Stimulated activated CD4-positive, alpha-beta T cell treated with anti-CD3 and anti-CD28 coated beads, Interleukin-1b, Interleukin-23, amount 100 ng/mL, for 4 hours (primary cell): ENCODE data around the gene RYR2.

Experiments
- DNase-seq, 2 donors: peaks; one replicate each; pipeline ENCODE4 v3.0.0-alpha.2; 2020; ENCODE audit warnings: low read depth in 2 of 2

The RYR2 gene

DNA sequence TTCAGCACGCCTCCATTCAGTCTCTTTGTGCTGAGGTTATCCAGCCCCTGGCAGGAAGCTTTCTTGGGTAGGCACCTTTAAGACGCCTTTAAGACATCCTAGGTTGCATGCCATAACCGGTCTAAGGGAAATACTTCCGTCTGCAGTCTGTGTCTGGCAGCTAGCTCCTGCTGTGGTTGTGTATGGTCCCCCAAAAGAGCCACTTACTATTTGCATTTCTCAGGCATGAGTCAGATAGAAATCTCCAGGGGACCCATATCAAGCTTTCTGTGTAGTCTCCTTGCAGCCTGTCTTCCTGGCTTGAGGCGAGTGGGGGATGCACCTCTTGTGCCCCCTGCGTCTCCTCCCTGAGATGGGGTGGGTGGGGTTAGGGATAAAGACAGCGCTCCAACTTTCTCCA lies 10.0 kb upstream of the RYR2 start:
- no peak for DNase-seq

DNA sequence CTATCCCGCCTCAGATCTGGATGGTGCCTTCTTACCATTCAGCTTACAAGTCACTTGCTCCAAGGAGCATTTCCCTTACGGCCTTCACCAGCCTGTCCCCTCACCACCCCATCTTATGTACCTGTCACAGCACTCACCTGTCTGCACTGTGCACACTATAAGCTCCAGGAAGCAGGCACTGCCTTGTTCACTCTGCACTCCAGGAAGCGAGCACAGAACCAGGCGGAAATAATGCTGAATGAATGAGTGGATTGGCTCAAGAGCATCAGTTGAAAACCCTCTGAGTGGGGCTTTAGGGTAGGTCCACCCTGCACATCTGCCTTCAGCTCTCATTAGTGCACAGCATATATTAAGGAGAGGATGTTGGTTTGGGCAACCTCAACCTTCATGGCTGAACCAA lies 8.9 kb upstream of the RYR2 start:
- no peak for DNase-seq

DNA sequence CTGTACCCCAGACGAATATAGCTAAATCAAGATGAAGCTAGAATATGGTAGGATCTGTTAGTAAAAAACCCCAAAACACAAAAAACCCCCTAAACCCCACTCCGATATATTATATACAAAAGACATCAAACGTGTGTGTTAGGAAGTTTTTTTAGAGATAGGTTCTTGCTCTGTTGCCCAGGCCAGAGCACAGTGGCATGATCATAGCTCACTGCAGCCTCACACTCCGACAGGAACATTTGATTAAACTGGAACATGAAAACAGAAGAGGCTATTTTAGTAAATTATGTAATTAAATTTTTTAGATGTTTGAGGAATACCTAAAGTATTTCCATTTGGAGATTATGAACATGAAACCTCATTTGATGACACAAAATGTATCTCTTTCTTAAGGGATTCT lies 8.2 kb upstream of the RYR2 start:
- no peak for DNase-seq

DNA sequence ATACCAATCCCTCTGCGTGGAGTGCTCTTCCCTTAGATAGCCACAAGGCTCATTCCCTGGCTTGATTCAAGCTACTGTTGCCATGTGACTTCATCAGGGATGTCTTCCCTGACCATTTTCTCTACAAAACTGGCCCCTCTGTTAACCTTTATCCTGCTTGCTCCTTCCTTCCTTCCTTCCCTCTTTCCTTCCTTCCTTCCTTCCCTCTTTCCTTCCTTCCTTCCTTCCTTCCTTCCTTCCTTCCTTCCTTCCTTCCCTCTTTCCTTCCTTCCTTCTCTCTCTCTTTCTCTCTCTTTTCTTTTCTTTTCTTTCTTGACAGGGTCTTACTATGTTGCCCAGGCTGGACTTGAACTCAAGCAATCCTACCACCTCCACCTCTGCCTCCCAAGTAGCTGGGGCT lies 6.2 kb upstream of the RYR2 start:
- no peak for DNase-seq

DNA sequence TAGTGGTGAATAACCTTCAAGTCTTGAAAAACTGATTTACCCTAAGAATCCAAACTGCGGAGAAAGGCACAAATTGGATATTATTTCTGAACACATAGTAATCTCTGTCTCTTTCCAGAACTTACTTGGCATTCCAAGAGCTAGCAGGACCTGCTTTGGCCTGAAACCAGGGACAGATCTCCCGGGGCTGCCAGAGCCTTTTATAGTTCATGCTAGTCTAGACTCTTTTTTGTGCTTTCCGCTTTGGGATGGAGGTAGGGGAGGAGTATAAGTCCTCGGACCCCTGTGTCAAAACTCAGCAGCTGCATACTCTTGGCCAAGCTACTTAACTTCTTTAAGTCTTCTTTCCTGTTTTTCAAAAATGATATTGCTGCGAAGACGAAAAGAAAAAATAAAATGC lies 3.8 kb upstream of the RYR2 start:
- no peak for DNase-seq

DNA sequence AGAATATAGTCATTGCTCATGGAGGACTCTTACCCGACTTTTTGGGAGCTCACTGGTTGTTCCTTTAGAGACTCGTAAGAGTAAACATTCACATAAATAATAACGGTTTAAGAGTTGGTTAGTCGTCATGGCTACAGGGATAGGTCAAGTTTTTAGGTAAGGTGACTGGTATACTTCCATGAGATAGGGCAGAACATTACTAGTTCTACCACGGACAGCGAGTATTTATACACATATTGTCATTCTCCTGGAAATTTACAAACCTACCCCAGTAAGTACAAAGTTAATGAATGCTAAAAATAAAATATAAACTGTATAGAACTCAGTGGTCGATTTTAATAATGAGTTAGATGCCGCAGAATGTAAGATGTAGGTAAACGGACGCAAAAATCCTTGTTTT lies 1.2 kb upstream of the RYR2 start:
- DNase-seq: no peak

DNA sequence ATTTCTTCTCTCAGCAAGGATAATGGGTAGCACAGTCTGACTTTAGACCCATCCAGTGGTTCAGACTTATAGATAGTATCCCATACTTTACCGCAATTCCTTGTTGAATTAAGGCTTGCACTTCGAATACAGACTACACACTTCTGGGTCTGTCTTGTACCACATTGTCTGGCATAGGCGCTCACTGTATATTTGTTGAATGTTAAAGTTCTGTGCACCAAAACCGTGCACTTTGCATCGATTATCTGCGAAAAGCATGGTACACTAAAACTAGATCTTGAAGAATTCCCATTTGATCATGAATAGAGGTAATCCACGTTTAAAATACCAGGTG lies 556 bp upstream of the RYR2 start:
- DNase-seq: no peak

DNA sequence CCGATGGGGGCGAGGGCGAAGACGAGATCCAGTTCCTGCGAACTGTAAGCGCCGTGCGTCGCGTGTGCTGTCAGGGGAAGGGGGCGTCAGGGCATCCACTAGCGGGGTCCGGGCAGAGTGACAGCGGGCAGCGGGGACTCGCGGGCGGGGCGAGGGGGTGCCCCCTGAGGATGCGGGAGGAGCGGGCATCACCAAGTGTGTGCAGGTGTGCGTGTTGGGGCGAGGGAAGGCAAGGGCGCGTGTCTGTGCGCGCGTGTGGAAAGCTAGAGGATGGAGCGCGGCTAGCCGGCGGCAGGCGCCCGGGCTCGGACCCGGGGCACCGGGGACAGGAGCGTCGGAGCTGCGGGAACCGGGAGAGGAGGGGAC lies 525 bp downstream of the RYR2 start:
- DNase-seq: no peak

DNA sequence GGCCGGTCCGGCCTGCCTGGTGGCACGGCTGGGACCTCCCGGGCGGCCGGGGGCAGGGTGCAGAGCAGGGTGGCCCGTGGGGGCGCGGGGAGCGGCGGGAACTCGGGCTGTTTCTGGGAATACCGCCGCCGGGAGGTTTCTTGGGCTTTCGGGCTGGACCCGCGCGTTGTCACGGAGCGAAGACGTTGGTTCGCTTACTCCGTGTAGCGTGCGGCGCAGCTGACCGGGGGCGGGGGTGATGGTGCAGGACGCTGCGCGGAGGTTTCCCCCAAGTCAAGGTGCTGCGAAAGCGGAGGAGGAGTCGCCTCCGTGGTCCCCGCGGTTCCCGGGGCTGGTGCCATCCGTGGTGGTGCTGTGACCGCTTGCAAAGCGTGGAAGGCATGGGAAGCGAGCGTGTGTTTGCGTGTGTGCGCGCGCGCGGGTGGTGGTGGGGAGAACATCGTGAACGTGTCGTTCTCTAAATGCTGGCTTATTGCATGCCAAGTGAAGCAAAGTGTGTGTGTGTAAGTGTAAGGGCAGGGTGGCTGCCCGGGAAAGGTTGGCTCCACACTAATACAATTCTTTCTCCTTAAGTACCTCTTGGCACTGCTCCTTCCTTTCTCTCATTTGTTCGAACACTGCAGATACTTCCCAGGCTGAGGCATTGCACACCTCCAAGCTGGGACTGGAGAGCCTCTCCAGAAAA lies 1.1 kb downstream of the RYR2 start:
- no peak for DNase-seq

DNA sequence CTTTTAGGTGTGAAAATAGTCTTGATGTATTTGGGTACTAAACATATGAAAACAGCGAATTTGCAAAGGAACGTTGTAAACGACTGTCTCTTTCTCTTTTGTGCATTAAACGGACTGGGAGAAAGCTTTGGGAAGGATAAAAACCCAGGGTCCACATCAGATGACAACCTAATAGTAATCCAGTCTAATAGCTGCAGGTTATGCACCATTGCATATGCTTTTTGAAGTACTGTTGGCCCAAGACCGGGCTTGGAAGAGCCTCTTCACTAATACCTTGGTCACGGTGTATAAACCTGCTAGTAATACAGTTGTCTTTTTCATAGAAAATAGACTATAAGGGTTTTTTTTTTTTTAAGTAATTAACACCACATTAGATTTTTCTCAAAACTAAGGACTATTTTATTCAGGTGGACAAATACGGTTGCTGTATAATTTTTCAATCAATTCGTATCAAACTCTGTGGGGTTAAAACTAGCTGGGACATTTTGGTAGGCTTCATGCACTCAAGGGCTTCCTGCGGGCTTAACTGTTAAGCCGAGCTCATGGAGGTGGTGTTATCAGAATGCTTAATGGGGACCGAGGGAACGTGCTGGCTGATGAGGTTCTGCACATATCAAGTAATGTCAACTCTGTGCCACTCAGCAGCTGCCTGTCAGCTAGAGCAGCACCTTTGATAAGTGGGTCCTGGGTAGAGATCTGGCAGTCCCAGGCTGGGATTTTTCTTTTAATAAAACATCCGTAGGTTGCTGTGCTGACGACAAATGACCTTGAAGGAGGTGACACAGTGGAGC lies 2.1 kb downstream of the RYR2 start:
- no peak for DNase-seq

DNA sequence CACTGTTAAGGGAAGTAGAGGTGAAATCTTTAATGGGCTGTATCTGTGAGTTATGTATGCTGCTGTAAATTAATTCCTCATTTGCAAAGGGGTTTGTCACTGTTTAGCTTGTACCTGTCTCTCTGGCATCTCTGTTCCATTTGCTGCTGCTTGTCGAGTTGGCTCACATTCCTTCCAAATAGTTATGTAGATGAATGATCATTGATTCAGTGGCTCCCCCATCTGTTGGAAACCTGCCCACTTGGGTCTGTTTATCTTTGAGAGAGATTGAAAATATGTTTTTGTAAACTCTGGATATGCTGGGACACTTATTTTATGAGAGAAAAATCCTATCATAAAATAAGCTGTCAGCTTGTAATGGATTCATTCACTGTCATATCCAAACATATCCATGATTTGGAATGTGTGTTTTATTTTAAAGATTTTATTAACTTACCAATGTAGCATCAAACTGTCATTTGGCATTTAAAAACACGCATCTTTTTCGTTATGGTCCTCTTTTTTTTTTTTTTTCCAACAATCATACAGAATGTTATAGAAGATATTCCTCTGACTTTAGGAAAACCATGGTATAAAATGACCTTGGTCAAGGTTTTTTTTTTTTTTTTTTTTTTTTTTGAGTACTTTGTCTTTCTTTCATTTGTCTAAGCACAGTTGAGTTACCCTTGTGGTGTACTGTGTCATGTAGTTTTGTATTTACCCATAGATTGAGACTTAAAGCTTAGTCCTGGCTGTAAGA lies 3.5 kb downstream of the RYR2 start:
- DNase-seq: no peak

DNA sequence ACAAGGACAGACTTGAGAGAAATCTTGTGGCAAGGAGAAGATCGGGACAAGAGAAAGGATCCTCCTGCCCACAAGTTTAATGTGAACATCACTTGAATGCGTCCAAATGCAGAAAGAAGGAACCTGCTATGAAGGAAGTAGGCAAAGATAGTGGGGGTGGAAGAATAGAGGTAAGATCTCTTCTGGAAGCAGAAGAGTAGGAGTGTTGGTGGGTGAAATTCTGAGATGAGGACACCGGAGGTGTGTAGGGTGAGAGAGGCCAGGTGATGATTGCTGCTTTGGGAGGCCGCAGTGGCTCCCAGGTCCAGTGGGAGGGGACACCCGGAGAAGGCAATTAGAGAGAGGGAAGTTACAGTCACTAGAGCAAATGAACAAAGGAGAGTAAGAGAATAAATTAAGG lies 6.8 kb downstream of the RYR2 start:
- DNase-seq: no peak

DNA sequence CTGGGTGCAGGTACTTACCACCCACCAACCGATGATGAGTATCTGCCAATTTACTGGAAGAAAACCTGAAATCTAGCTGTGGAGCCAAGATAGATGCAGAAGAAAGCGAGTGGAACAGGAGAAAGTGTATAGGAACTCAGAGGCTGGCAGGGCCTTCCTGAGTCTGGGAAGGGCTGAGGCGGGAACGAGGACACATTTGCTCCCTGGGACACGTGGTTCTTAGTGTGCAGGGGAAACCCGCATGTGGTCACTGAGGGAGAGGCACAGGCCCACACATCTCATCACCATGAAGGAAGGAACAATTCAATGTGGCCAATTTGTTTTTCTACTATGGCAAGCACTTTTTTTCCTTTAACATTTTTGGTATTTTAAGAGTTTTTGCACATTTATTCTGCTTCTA lies 8.2 kb downstream of the RYR2 start:
- DNase-seq: no peak

DNA sequence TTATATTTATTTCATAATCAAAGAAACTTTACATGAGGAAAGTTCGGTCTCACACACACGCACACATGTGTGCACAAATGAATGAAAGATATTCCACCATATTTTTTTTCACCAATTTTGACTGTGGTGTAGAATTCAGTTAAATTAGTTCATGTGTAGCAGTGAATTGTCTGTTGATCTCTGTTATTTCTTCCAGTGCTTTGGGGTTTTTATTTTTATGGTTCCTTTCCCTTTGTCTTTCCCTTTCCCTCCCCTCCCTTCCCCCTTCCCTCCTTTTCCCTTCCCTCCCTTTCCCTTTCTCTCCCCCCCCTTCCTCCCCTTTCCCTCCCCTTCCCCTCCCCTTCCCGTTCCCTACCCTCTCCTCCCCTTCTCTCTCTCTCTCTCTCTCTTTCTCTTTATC lies 8.9 kb downstream of the RYR2 start:
- no peak for DNase-seq

DNA sequence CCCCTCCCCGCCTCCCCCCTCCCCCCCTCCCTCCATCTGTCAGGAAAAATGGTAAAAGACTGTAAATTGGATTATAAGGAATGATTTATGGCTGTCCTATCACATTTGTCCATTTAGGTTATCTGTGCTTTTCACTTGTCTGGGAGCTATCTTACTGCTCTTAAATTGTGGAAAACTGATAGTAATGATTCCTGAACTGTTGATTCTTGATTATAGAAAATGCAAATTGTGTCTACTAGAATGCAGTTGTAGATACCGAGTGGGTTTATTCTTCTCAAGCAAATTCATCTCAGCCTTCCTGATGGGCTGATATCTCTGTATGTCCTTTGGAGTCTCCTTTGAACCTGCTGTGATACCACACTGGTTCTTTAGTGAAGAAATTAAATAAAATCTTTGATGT lies 12.3 kb downstream of the RYR2 start:
- no peak for DNase-seq

DNA sequence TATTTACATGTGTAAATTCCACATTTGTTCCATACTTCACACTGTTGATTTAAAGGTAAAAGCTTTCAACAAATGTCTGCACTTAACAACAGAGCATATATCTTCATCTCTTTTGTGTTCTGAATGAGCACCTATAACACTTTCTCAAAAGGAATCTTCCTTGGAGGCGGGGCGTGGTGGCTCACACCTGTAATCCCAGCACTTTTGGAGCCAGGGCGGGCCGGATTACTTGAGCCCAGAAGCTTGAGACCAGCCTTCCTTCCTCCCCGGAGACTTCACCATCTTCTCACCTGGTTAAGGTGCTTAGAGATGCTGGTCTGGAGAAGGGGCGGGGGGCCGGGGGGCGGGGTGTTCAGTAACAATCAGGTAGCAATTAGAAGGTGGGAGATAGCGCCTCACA lies 16.5 kb downstream of the RYR2 start:
- no peak for DNase-seq

DNA sequence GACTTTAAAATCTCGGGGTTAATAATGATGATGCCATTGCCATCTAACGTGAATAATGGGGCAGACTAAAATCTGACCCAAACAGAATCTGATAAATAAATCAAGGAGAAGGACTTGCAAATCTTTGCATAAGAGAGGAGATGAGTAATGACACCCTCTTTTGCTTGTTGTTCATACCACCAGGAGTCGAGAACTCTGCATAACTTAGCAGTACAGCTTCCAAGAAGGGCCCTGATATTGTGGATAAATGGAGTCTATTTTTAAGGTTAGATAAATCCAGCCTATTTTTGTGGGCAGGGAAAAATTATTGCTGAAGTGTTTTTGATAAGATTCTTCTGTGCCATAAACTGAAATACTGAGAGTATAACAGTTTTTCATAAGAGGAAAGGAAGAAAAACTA lies 17.3 kb downstream of the RYR2 start:
- no peak for DNase-seq

DNA sequence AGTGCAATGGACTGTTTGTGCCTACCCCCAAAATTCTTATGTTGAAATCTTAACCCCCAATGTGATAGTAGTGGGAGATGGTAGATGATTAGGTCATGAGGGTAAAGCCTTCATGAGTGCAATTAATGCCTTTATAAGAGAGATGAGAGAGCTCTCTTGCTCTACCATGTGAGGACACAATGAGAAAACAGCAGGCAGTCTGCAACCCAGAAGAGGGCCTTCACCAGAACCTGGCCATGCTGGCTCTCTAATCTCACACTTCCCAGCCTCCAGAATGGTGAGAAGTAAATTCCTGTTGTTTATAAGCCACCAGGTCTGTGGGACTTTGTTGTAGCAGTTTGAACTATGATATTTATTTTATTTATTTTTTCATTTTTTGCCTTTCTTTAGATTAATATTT lies 21.0 kb downstream of the RYR2 start:
- no peak for DNase-seq

DNA sequence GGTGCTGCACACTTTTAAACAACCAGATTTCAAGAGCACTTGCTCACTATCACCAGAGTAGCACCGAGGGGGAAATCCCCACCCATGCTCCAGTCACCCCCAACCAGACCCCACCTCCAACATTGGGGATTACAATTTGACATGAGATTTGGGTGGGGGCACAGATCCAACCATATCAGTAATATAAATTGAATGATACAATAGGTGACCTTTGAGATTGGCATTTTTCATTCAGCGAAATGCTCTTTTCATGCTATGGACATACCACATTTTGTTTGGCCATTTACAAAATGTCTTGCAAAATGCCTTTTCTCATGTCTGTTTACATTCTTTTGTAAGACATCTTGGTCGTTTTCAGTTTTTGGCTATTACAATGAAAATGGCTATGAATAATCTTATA lies 23.9 kb downstream of the RYR2 start:
- DNase-seq: no peak

DNA sequence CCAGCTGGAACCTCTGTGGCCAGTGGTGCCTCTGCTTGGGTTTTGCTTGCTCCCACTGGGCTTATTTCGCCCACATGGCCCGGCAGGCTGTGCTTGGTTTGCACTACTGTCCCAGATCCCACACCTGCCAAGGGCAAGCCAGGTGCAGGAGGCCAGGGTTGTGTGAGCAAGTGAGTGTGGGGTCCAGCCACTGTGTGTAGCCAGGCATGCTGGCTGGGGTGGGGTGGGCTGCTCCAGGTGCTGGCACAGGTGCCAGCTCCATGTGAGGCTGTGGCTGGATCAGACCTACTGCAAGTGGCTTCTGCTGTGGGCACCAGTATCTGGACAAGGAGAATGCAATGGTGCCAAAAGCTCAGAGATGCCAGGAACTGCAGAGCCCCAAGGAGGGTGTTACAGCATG lies 28.5 kb downstream of the RYR2 start:
- DNase-seq: no peak

DNA sequence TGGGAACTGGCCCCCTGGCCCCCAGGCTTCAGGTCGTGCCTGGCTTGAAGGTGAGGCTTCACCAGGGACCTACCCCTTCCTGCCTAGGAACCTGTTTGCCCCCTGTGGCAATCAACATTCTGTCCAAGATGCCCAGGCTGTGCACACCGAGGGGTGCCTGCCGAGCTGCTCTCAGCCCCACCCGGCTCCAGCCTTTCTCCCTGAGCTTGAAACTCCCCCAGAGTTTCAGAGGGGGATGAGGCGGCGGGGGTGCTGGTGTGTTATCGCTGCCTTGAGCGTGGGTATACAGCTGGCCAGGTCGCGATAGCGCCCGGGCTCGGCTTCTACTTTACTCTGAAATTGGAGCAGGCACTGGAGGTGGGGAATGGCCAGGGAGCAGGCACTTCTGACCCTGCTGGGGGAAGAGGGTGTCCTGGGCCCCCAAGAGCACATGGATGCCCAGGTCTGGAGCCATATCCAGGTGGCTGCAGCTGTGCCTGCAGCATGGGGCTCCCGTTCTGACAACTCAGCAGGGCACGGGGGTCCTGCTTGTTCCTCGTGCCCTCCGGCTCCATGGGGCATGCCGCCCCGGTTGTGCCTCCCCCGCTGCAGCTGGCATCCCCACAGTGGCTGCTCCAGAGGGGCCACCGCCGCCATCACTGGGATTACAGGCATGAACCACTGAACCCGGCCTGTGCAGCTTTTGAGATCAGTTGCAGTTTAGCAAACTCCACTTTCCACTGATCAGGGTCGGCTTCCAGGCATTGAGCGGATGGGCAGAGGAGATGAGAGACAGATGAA lies 29.8 kb downstream of the RYR2 start:
- no peak for DNase-seq

DNA sequence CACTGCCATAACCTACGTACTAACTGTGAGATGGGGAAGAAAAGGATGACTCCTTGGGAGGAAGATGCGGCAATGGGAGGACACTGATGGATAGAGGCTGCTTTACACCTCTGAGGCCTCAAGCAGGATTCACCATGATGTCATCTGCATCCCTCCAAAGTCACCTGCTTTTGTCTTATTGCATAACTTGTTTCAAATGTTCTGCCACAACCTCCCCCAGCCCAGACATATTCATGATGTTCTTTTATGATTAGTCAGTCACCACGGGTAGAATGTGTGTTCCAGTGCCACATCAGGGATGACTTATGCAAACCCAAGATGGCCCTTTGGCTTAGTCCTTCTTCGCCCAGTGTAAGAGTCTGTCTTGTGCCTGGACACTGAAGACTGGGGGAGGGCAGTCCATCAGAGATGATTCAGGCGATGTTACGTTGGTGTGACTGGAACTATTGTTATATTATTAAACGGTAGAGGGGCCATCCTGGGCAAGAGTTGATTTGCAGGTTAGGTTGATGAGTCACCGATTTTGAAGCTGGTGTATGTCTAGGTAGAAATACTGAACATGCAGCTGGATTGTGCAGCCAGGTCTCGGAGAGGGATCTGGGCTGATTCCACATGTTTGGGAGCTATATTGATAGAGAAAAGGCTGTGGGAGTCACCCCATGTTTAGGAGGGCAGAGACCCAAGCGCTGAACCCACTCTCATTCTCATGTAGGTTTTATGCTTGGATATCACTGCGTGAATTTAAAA lies 32.6 kb downstream of the RYR2 start:
- DNase-seq: no peak
